K562 (cell line): ENCODE data around the gene MIEF1. TPM values are rescaled to one million over a fixed set of nuclear protein-coding genes. Genes with fewer than 3 reads are reported as not detected.

Experiments
- ATAC-seq: fragments of 200-7000 bp; cut with Tn5 transposase; 3 replicates; pipeline ENCODE4 v1.9.1; 2020; ENCODE audit warnings: moderate library complexity
- BruUV-seq: library from RNA; stranded (reverse); fragments of 400-500 nt; replicated peaks from 2 replicates; lab custom pipeline; 2021; lab: Mats Ljungman, UMichigan
- CTCF ChIA-PET: fragments of 300-600 bp; formaldehyde crosslinking; extraction: SDS; loops from one replicate; lab custom pipeline; 2021; ENCODE audit warnings: low intra/inter-chr PET ratio; lab: Yijun Ruan, JAX
- POLR2A ChIA-PET: fragments of 300-600, 350-650 bp; sonication (Branson Sonifier 250); formaldehyde crosslinking; extraction: SDS; loops from one replicate; lab custom pipeline; 2021; ENCODE audit warnings: antibody characterized with exemption, inconsistent platforms; lab: Yijun Ruan, JAX
- DNase-seq, 4 experiments: peaks; one replicate each; pipeline versions ENCODE4 v3.0.0 to v3.0.0-alpha.2; 2011 to 2018; ENCODE audit warnings: low spot score in 3 of 4, mixed read lengths in 3 of 4; ENCODE audit errors: extremely low read depth in 1 of 4
- FAIRE-seq: peaks from 2 replicates; lab custom pipeline; 2011; peaks lifted over from hg19 to GRCh38; lab: Jason Lieb, UNC
- H2AFZ ChIP-seq: 2 replicates; pipeline ENCODE4 v1.6.0; 2011; ENCODE audit warnings: low read depth, low read length, control low read depth, inconsistent platforms
- H3K27ac ChIP-seq: fragments of 200-600 bp; 3 replicates; pipeline ENCODE4 v1.8.0; 2011; ENCODE audit warnings: low read depth, mild to moderate bottlenecking, control low read depth, inconsistent platforms, low read length, moderate library complexity, mixed read lengths; ENCODE audit errors: extremely low read depth
- H3K27me3 ChIP-seq, 2 experiments: fragments of 300-600 bp in 1 of 2; 2 replicates in 1 of 2; 3 replicates in 1 of 2; pipeline versions ENCODE4 v1.6.0 to v1.8.0; 2011; ENCODE audit warnings: inconsistent platforms in 2 of 2, low read length in 2 of 2, mild to moderate bottlenecking in 1 of 2, mixed read lengths in 1 of 2, moderate library complexity in 1 of 2; ENCODE audit not compliant: control insufficient read depth in 2 of 2, insufficient read depth in 2 of 2
- H3K36me3 ChIP-seq: fragments of 300-600 bp; 3 replicates; pipeline ENCODE4 v1.8.0; 2011; ENCODE audit warnings: mild to moderate bottlenecking, low read length, inconsistent platforms; ENCODE audit not compliant: control insufficient read depth, insufficient read depth
- H3K4me1 ChIP-seq, 2 experiments: fragments of 200-600 bp in 1 of 2; replicated peaks in 1 of 2; 2 replicates in 1 of 2; 3 replicates in 1 of 2; pipeline versions ENCODE4 v1.5.1 to v1.8.0; 2011; ENCODE audit warnings: inconsistent platforms in 2 of 2, low read length in 2 of 2, mild to moderate bottlenecking in 1 of 2, mixed read lengths in 1 of 2, moderate library complexity in 1 of 2; ENCODE audit not compliant: control insufficient read depth in 2 of 2, insufficient read depth in 2 of 2
- H3K4me2 ChIP-seq: 2 replicates; pipeline ENCODE4 v1.6.1; 2011; ENCODE audit warnings: low read length, control low read depth, inconsistent platforms, mixed read lengths; ENCODE audit not compliant: insufficient read depth
- H3K4me3 ChIP-seq: fragments of 200-600 bp; sonication (generic), shearing (Covaris generic); 2 replicates; pipeline ENCODE4 v1.5.1; 2016; ENCODE audit warnings: control low read depth, inconsistent platforms
- H3K79me2 ChIP-seq: fragments of 200-600 bp; 3 replicates; pipeline ENCODE4 v1.8.0; 2011; ENCODE audit warnings: low read length, inconsistent platforms; ENCODE audit not compliant: control insufficient read depth, insufficient read depth
- H3K9ac ChIP-seq, 2 experiments: 2 replicates each; pipeline versions ENCODE4 v1.6.0 to v1.6.1; 2011; ENCODE audit warnings: low read depth in 2 of 2, low read length in 2 of 2, control low read depth in 1 of 2, inconsistent platforms in 1 of 2, mild to moderate bottlenecking in 1 of 2, mixed read lengths in 1 of 2; ENCODE audit not compliant: insufficient read depth in 1 of 2
- H3K9me1 ChIP-seq: one replicate; pipeline ENCODE4 v1.6.0; 2011; ENCODE audit warnings: inconsistent platforms, mild to moderate bottlenecking, low read length, moderate library complexity; ENCODE audit not compliant: control insufficient read depth, insufficient read depth
- H3K9me3 ChIP-seq: replicated peaks from 2 replicates; pipeline ENCODE4 v1.5.1; 2011; ENCODE audit warnings: low read depth, low read length, inconsistent platforms; ENCODE audit not compliant: control insufficient read depth, insufficient read depth
- H4K20me1 ChIP-seq: replicated peaks from 2 replicates; pipeline ENCODE4 v1.6.1; 2011; ENCODE audit warnings: low read length, inconsistent platforms, mixed read lengths; ENCODE audit not compliant: control insufficient read depth, insufficient read depth
- FOSL1 ChIP-seq: fragments of 200-800 bp; sonication (Bioruptor generic); conservative IDR thresholded peaks from 2 replicates; pipeline ENCODE4 v1.6.1; 2016; ENCODE audit warnings: missing genetic modification characterization, missing compliant biosample characterization
- HDAC8 ChIP-seq: fragments of 450-650 bp; IDR thresholded peaks from 2 replicates; pipeline ENCODE4 v1.6.1; 2016; ENCODE audit warnings: mild to moderate bottlenecking, missing genetic modification characterization, moderate library complexity, missing compliant biosample characterization
- WGBS: fragments of 100-300 bp; shearing (Covaris generic); methylation state at CpG from one replicate; pipeline ENCODE4 v1.1.6; 2016; ENCODE audit warnings: low coverage, mixed read lengths; ENCODE audit not compliant: insufficient coverage; ENCODE audit errors: missing lambda C conversion rate; 5-methylcytosine and 5-hydroxymethylcytosine counted together
- in situ Hi-C: fragments of 300-500 bp; cut with MboI; formaldehyde crosslinking; loops from 4 replicates; pipeline ENCODE4 v1.15.0; 2018; ENCODE audit warnings: inconsistent platforms, mixed read lengths
- intact Hi-C: fragments of 100-400 bp; cut with micrococcal nuclease; formaldehyde crosslinking; loops from 2 replicates; pipeline ENCODE4 v1.14.2; 2022
- polyA plus RNA-seq, 8 experiments: library from polyadenylated mRNA; depleted of rRNA in 4 of 8; stranded (reverse) in 5 of 8; unstranded in 3 of 8; fragments of >200 nt; fragmentation: Nextera tagmentation in 2 of 8; fragmentation: Illumina TruSeq in 1 of 8; extraction: Ambion mirVana in 2 of 8; extraction: Trizol in 1 of 8; gene quantifications; 2 replicates each; pipeline versions ENCODE4 v1.2.1 to v1.2.3, GENCODE V29; 2011 to 2014; ENCODE audit warnings: inconsistent platforms in 1 of 8, missing spikeins in 1 of 8
- total RNA-seq, 7 experiments: library from RNA; depleted of rRNA in 6 of 7; stranded (reverse); fragments of >200 nt in 6 of 7; fragmentation: Illumina TruSeq in 2 of 7; extraction: Trizol in 2 of 7; gene quantifications; 2 replicates each; pipeline versions ENCODE4 v1.2.1 to v1.2.3, GENCODE V29; 2011 to 2021; ENCODE audit warnings: low replicate concordance in 1 of 7

MIEF1 gene
- total and polyA plus RNA-seq, 9 of the 15 experiments (the other 6 are each of a cell fraction or from before 2014, with no cell fraction given): 10.9 to 51.8 (median 25.5) TPM

DNA sequence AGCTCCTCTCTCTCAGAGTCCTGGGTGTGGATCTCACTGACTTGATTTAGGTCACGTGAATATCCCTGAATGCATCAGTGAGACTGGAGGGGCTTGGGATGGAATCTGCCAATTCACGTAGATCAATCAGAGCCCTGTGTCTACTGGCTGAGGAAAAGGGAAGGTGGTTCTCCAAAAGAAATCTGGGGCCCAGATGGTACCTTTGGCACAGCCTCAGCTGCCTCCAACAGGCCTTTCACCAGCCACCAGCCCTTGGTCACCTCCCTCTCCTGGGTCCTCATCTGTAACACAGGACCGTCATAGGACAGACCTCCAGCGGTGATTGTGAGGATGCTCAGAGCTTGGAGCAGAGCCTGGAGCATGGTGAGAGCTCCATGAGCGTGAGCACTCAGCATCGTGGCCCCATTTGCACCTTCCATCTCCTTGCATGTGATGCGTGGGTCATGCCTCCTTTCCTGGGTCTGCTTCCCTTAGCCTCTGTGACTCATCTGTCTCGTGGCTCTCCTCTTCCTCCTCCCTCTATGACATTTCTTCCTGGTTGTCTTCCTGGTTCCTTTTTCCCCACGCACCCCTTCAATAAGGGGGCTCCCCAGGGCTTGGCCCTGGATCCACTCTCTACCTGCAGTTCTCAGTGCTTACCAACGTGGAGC is 7.5 kb upstream of the MIEF1 start:
- Histone ChIP-seq H3K9ac (no peak overlapping the region; a peak in 1 of 4 replicates), H3K4me3 (no peak overlapping the region), H3K27ac (no peak overlapping the region), H4K20me1 (no peaks in the 10 kb centered on the region), H3K36me3 (no peaks in the 10 kb centered on the region), H3K4me2 (no peak overlapping the region), H3K79me2 (peaks cover 7% of the 10 kb centered on the region; the same call in 2 of the 3 replicates), H3K27me3 (no peaks in the 10 kb centered on the region), H3K9me1 (no peaks in the 10 kb centered on the region), H3K9me3 (no peaks in the 10 kb centered on the region), H2AFZ (no peak overlapping the region), H3K4me1 (peaks cover 20 to 21% of the 10 kb centered on the region in 2 experiments)
- DNase-seq (no peak), FAIRE-seq (no peak), ATAC-seq (no peak)
- in situ Hi-C loops (no loop called here), intact Hi-C loops (loop anchor here (5.0 kb wide), 1 partner anchor 38 kb away; the partner anchor contains the start of gene RPS19BP1)
- ChIA-PET CTCF (interaction anchor here (0.6 to 2.8 kb wide), 4 partner anchors 20 to 56 kb away, joined by 3 to 18 read pairs (median 6); no protein-coding TSS in a partner anchor), POLR2A (interaction anchor here (0.6 to 1.0 kb wide), 4 partner anchors 28 to 1248 kb away, joined by 3 to 4 read pairs (median 3); no protein-coding TSS in a partner anchor)
- WGBS: 72% methylated on average over 9 of the region's 10 CpGs
- TF ChIP-seq FOSL1 (tag): peak; percentile 41; the same call in 1 of the 2 replicates
- TF ChIP-seq HDAC8 (tag): no peak
- no TSS peak for BruUV-seq
